ENCODE data around the gene PDE9A.
"Not testable (repeated sequence)": the region's sequence is repeated elsewhere in the genome, so short reads cannot be mapped to it uniquely, and the experiment has no call there.

The PDE9A gene

DNA sequence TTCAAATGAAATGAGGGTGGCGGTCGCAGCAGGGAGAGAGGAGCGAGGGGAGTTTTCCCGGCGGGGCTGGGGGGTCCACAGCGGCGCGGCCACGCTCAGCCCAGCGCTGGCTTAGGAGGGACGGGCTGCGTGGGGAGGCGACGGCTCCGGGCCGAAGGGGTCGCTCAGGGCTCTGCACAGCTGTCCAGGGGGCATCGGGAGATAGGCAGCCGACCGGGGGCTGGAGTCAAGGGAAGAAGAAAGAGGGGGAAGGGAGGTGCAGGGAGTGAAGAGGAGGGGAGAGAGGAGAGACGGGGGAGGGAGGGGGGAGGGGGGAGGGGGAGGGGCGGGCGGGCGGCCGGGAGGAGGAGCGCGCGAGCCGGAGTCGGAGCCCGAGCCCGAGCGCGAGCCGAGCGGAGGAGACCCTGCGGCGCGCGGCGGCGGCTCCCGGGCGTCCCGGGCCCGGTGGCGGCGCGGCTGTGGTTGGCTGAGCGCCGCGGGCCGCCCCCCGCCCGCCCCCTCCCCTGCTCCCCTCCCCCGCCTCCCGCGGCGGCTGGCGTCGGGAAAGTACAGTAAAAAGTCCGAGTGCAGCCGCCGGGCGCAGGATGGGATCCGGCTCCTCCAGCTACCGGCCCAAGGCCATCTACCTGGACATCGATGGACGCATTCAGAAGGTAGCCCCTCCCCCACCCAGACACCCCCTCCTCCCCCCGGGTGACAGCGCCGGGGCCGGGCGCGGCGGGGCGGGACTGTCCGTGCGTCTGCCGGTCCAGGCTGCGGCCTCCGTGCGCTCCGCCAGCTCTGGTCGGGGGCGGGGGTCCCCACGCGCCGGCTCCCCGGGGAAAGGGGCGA, at the start of gene PDE9A:
Gene PDE9A, plus strand, starts transcription at position 391 of the 831 bp plus-strand sequence. Its CDS starts 194 bp downstream, at position 585.
- peak; percentile 68 for DNase-seq

- no peak for DNase-seq
Measured at GRCh38 chr21:42607102-42607501, 46.3 kb upstream of the PDE9A start.

- DNase-seq = no peak
Measured at GRCh38 chr21:42607525-42608102, 45.8 kb upstream of the PDE9A start.

DNA sequence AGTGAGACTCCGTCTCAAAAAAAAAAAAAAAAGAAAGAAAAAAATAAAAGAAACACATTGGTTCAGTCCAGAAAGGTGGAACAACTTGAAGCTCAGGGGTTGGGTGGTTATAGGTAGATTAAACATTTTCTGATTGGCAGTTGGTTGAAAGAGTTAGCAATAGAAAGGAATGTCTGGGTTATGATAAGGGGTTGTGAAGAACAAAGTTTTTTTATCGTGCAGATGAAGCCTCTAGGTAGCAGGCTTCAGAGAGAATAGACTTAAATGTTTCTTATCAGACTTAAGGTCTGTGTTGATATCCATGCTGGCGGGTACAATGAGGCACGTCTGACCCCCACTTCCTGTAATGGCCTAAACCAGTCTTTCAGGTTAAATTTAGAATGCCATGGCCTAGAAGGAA, 45.0 kb upstream of the PDE9A start:
- DNase-seq = no peak

GRCh38 chr21:42609811-42610210, 43.6 kb upstream of the PDE9A start:
- no peak for DNase-seq

- no peak for DNase-seq
Measured at GRCh38 chr21:42611852-42612251, 41.6 kb upstream of the PDE9A start.

- DNase-seq = no peak
Measured at GRCh38 chr21:42612390-42612789, 41.0 kb upstream of the PDE9A start.

DNA sequence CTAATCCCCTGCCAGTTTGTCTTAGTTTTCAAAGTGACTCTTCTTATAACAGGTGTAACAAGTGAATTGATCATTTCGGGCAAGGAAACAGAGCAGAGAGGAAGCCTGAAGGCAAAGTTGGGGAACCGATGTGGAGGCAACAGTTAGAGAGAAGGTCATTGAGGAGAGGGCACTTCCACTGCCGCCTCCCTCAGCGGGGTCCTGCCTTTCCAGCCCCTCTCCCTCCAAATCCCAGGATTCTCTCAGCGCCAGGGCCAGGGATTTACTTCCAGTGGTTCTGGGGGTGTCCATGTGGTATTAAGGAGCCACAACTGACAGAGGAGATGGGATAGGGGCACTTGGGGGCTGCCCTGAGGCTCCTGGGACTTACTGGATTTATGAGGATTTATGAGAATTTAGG, 39.7 kb upstream of the PDE9A start:
- no peak for DNase-seq

DNA sequence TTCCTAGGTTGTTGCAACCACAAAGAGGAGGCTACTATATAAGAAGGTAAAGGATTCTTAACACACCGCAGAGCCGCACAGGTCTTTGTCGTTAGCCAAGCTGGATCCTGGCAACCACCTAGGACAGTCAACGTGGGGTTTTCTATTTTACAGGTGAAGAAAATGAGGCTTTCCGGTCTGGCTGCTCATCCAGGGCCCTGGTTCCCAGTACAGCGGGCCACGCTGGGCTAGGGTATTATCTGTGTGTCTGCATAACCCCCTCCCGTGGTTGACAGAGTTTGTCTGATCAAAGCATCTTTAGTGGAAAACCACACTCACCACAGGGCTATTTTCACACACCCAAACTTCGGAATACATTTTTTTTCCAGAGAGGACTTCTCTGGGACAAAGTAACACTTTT, 39.0 kb upstream of the PDE9A start:
- no peak for DNase-seq

DNA sequence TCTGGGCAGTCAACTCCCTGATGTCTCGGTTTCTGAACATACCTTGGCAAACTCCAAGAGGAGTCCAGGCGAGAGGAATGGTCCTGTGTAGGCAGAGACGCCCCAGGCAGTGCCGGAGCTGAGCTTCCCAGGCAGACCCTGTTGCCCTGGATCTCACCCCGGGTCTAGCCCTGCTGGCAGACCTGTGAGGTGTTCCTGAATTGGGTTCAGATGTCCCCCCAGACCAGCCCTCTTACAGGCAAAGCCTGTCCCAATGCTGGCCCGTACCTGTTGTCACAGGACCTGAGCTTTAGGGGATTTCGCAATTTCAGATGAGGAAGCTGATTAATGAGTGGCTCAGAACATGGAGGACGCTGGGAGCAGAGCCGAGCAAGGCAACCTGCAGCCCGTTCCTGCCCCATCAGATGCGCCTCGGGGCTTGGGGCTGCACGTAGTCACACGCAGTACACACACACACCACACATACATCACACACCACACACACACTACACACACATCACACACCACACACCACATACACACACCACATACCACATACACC, 38.5 kb upstream of the PDE9A start:
- DNase-seq = no peak

DNA sequence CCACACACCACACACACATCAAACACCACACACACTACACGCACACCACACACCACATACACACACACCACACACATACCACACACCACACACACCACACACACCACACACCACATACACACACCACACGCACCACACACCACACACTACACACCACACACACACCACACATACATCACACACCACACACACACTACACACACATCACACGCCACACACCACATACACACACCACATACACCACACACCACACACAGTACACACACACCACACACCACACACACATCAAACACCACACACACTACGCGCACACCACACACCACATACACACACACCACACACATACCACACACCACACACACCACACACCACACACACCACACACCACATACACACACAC, 38.0 kb upstream of the PDE9A start:
- not testable (repeated sequence) for DNase-seq

DNA sequence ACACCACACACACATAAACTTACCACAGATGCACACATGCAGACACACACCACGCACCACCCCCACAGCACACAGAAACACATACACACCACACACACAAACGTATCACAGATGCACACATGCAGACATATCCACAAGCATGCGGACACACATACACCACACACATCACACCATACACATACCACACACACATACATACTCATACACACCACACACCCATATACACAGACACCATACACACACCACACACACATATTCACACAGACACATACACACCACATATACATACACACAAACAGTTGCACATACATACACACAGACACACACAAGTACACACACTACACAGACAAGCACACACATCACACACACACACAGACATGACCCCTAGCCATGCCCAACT, 37.5 kb upstream of the PDE9A start:
- DNase-seq = no peak

GRCh38 chr21:42616446-42616845, 37.0 kb upstream of the PDE9A start:
- DNase-seq = no peak

DNA sequence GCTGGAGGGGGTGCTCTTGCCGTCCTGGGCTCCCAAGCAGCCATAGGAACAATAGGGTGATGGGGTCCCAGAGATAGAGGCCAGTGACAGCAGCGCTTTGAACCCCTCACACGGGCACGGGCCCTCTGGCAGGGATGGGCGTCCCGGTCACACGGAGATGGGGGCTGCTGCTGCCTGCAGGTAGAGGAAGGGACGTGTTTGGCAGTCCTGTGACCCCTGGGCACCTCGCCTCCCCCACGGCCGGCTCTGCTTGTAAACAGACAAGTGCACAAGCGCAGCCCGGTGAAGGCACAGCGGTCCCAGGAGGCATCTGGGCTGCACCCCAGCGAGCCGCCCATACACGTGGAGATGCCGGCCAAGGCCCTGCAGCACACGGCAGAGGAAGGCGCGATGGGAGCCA, 36.5 kb upstream of the PDE9A start:
- no peak for DNase-seq

GRCh38 chr21:42617486-42617885, 35.9 kb upstream of the PDE9A start:
- no peak for DNase-seq

DNA sequence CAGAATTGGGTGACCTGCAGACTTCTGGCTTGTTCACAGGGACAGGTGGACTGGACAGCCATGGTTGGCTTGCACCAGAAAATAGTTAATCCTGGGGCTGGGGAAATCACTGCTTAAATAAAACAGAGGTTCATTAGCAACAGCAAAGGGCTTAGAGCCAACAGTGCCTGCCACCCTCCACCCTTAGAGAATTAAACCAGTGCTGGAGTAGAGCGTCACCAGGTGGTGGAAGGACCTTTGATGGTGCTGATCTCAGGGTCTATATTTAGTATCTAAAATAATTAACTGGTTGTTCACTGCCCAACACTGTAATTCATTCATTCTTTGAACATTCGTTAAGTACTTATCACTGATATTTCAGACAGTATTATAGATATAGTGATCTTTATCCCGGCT, 34.7 kb upstream of the PDE9A start:
- no peak for DNase-seq

DNA sequence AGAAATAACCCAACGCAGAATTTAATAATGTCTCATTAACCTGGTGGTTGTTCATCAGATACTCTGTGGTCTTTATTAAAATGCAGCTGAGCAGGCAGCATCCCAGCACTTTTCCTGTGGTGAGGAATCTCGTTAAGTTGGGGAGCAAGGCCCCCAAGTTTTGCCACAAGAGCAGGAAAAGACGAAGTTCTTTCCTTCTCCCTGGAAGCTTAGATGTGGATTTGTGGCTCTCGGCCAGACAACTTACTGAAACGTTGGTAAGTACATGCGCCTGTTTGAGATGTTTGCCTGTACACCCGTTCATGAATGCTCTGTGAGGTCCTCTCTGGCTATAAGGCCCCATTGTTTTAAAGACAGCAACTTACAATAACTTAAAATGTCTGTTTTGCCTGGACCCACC, 34.3 kb upstream of the PDE9A start:
- no peak for DNase-seq

DNA sequence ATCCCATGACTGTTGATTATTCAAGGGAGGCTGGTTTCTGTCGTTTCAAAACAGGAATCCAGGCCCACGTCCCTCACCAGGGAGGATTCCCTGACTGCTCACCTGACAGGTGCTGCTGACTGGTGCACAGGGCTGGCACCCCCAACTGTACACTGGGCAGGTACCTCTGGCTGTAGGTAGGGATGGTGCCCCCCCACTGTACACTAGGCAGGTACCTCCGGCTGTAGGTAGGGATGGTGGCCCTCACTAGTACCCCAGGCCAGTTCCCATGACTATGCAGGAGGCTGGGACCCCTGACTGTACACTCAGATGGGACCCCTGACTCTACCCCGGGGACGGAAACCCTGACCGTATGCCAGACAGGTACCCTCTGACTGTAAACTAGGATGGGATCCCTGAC, 33.6 kb upstream of the PDE9A start:
- DNase-seq = no peak

DNA sequence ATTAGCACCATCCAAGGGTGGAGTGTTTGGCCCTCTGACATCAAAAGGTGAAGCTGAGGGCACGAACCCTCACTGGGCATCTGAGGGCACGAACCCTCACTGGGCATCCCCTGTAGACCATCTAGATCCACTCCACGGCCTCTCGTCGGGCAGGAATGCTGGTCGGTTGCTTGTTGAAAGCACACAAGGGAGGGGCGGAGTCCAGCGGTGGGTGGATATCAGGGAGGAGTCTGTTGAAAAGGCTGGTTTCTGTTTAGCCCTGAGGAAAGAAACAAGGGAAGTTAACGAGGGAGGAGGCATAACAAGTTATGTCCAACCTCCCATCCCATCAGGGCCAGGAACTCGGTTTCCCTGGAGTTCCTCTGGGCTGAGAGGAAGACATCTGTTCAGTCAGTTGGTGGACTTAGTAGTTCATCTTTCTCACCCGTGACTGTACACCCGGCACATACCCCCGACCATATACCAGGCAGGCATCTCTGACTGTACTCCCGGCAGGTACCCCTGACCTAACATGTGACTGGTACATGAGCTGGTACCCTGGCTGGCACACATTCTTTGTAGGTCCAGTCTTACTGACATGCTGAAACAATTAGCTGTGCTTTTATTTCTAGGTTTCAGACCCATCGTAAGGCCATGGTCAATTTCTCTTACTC, 32.1 kb upstream of the PDE9A start:
- no peak for DNase-seq

- no peak for DNase-seq
Measured at GRCh38 chr21:42621819-42622177, 31.6 kb upstream of the PDE9A start.

DNA sequence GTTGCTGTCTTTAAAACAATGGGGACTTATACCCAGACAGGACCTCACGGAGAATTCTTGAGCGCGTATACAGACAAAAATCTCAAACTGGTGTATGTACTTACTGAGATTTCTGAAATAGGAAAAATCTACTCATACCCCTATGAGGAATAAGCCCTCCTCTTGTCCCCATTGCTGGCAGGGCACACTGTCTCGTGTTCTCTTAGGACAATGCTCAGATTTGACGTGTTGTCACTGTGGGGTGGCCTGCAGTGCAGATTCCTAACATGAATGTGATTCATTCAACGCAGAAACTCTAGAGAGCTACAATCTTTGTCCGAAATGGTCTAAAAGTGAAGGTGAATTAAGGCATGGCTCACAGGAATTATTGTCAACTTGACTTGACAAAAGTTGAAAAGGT, 31.1 kb upstream of the PDE9A start:
- DNase-seq = no peak

- DNase-seq = no peak
Measured at GRCh38 chr21:42623694-42624093, 29.7 kb upstream of the PDE9A start.

- DNase-seq = no peak
Measured at GRCh38 chr21:42624095-42624790, 29.2 kb upstream of the PDE9A start.

All from 8988T (cell line).